Ovary (tissue), 3 donors: ENCODE data around the gene GDF10.

Experiments used
- CTCF ChIP-seq, 3 donors: fragments of 450-650 bp in 2 of 3; fragments of 200-600 bp in 1 of 3; IDR thresholded peaks; one replicate each; pipeline versions ENCODE4 v1.5.1 to v1.8.0; 2016 to 2022; ENCODE audit warnings: antibody characterized with exemption in 3 of 3, mild to moderate bottlenecking in 1 of 3
- EP300 ChIP-seq: sonication (generic); formaldehyde crosslinking; IDR thresholded peaks from one replicate; pipeline ENCODE4 v1.6.1; 2017; ENCODE audit warnings: antibody characterized with exemption
- POLR2A ChIP-seq: fragments of 450-650 bp; IDR thresholded peaks from one replicate; pipeline ENCODE4 v1.6.1; 2017; ENCODE audit warnings: antibody characterized with exemption, mild to moderate bottlenecking, moderate library complexity
- donor health status: DM: no; HTN: no; CAD: no.

GRCh38 chr10:47294057-47294456 is 5.9 kb upstream of the GDF10 start:
- TF ChIP-seq CTCF (IDR thresholded peaks at IDR 0.05) (no peak), POLR2A (no peak), EP300 (no peak)
